GM12892 (cell line): Measurements from ENCODE around the gene SLC4A2.

ENCODE experiments used
- DNase-seq: peaks from one replicate; pipeline ENCODE4 v3.0.0; 2011; ENCODE audit not compliant: insufficient read length
- FAIRE-seq: peaks from 2 replicates; lab custom pipeline; 2011; peaks lifted over from hg19 to GRCh38; lab: Jason Lieb, UNC
- POLR2A ChIP-seq: IDR thresholded peaks from 2 replicates; pipeline ENCODE4 v1.6.1; 2011; ENCODE audit warnings: low read depth, low read length, control low read depth
- POLR2AphosphoS5 ChIP-seq: IDR thresholded peaks from 2 replicates; pipeline ENCODE4 v1.6.1; 2011; ENCODE audit warnings: low read depth, low read length, control low read depth
- TAF1 ChIP-seq: IDR thresholded peaks from 2 replicates; pipeline ENCODE4 v1.6.1; 2011; ENCODE audit warnings: low read depth, mild to moderate bottlenecking, control low read depth, low read length, borderline replicate concordance

SLC4A2 gene

DNA sequence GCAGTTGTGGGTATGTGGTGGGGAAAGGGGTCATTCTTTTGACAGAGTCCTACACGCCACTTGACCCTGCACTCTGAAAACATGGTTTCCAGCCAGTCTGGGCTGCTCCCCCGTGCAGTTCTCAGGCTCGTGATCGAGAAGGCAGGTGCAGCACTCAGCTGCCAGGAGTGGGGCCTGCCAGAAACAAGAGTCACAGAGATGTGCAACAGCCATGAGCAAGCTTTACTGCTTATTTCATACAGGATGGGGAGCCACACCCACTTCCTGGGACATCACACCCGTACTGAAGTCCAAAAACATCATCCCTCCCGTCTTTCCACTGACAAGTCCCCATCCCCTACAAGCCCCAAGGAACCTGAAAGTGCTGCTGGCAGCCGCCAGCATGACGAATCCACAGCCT is 44.4 kb upstream of the SLC4A2 start:
- no peak for TF ChIP-seq TAF1
- TF ChIP-seq POLR2A = no peak
- TF ChIP-seq POLR2AphosphoS5 = no peak
- no peak for FAIRE-seq
- no peak for DNase-seq

DNA sequence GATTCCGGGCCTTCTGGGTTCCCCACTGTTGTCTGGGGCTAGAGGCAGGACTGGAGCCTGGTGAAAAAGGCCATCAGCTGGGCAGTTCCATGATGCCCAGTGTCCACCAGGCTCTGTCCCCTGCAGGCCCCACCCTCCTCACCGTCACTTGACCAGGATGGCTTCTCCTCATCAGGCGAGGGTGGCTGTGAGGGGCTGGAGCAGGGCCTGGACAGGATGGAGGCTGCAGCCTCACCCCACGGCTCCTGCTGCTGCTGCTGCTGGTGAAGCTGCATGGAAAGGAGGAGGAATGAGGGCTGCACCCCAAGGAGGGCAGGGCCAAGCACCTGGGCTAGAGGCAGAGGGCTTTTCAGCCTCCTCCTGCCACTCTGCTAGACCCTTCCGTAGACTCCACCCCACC is 43.4 kb upstream of the SLC4A2 start:
- DNase-seq (no peak), FAIRE-seq (no peak)
- TF ChIP-seq TAF1 (no peak), POLR2AphosphoS5 (no peak), POLR2A (no peak)

DNA sequence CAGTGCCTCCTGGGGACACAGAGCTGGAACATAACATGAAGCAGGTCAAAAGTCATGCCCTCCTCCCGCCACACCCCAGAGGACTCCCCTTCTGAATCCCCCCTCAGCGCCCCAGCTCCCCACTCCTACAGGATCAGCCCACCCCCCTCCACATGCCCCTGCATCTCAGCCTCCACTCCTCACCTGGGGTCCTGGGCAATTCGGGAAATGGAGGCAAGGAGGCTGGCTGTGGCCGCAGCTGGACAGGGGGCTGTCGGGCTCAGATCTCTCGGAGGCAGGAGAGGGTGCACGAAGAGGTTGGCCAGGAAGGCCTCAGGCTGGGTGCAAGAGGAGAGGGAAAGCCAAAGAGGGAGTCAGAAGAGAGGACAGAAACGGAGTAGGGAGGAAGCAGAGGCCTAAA is 42.9 kb upstream of the SLC4A2 start:
- FAIRE-seq (no peak), DNase-seq (no peak)
- TF ChIP-seq POLR2AphosphoS5 (no peak), TAF1 (no peak), POLR2A (no peak)

DNA sequence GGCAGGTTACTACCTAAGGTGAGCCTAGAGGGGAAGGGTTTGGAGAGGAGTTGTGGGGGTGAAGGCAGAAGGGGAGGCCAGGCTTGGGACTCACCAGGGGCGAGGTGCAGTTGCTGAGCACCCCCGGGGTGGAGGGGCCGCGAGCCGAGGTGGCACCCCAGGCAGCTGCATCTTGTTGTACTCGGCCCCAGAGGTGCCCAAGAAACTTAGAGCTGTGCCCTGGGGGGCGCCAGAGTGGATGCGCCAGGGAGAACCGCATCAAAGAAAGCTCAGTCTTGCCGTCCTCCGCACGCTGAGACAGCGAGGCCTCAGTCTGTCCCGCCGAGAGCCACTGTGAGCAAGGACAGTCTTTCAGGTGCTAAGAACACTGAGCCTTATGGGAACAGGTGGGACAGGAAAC is 42.4 kb upstream of the SLC4A2 start:
- FAIRE-seq (no peak), DNase-seq (no peak)
- no peak for TF ChIP-seq TAF1
- TF ChIP-seq POLR2AphosphoS5 = no peak
- no peak for TF ChIP-seq POLR2A

DNA sequence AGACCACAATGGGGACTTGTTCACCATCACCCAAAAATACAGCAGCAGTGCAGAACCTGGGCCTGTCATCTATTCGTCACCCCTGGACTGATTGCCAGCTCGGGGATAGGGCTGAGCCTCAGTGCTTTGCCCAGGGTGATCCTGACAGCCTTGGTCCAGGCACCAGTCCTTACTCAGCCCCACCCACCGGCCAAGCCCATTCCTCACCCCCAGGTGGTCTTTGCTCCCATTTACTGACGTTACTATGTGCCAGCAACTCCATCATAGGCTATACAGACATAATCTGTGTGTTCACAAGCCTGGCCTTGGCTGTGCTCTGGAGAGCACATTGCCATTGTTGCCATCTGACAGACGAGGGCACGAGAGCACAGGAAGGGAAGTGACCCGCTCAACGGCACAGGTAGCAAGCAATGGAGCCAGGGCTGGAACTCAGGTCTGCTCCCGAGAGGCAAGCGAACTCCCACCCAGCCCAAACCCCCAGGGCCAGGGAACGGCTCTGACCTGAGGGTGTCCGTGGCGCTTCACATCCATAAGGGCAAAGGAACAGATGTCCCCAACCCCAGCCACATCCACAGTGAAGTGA is 41.9 kb upstream of the SLC4A2 start:
- FAIRE-seq = no peak
- TF ChIP-seq POLR2A (no peak), TAF1 (no peak), POLR2AphosphoS5 (no peak)
- DNase-seq = no peak

DNA sequence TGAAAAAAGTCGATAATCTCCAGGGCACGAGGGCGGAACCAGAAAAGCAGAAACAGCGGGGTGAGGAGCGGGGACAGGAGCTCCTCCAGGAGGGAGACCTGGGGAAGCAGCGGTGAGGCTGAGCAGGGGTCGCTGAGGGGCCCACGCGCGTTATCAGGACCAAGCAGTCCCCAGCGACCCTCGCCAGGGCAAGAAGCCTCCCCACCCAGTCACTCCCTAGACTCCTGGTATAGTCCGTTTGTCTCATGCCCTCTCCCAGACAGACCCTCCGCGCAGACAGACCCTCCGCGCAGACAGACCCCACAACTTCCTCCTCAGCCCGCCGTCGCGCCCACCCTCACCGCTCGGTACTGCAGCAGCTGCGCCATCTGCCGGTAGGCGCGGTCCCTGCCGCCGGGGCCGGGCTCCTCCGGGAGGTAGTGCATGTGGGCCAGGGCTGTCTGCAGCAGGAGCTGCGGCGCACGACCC is 41.4 kb upstream of the SLC4A2 start:
- peak; percentile 76 for DNase-seq

DNA sequence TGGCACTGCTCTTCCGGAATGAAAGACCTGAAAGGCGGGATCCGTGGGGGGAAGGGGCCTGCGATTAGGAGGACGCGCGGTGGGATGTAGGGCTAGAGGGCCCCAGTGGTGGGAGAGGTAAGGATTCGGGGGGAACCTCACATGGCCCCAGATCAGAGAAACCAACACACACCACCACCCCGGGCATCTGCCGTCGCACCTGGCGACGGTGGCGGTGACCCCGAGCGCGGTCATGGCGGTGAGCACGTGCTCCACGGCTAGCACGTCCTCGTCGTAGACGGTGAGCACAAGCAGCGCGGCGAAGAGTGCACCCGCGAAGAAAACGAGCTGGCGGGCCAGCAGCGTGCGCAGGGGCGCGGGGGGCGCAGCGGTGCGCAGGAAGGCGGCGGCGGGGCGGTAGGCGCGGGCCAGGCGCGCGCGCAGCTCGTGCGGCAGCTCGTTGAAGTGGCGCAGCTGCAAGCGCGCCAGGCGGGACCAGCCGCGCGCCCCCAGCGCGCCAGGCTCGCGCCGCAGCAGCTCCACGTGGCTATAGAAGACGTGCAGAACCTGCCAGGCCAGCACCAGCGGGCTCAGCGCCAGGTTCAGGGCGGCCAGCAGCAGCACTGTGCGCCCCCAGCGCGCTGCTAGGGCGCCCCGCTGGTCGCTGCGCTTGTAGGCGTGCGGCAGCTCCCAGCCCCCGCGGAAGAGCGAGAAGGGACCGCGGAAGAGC is 40.8 kb upstream of the SLC4A2 start:
- DNase-seq (no peak), FAIRE-seq (no peak)
- TF ChIP-seq TAF1 (no peak), POLR2A (no peak), POLR2AphosphoS5 (no peak)

More for the DNA sequence above, 41.4 kb upstream of the SLC4A2 start:
- TF ChIP-seq TAF1 = no peak
- no peak for TF ChIP-seq POLR2A
- TF ChIP-seq POLR2AphosphoS5 = no peak
- FAIRE-seq = peak; percentile 78

DNA sequence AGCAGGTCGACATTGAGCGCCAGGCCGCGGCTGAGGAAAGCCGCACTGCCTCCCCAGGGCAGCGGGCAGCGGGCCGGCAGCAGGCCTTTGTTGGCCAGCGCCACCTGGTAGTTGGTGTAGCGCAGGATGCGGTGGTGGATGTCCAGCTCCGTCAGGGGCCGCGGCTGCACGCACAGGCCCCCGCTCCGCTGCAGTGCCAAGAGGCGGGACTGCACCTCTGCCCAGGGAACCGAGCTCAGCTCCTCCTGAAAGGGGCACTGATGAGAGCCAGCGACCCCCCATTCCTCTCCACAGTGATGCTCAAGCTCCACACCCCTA is 40.3 kb upstream of the SLC4A2 start:
- DNase-seq (no peak), FAIRE-seq (no peak)
- no peak for TF ChIP-seq TAF1
- TF ChIP-seq POLR2AphosphoS5 = no peak
- TF ChIP-seq POLR2A = no peak

DNA sequence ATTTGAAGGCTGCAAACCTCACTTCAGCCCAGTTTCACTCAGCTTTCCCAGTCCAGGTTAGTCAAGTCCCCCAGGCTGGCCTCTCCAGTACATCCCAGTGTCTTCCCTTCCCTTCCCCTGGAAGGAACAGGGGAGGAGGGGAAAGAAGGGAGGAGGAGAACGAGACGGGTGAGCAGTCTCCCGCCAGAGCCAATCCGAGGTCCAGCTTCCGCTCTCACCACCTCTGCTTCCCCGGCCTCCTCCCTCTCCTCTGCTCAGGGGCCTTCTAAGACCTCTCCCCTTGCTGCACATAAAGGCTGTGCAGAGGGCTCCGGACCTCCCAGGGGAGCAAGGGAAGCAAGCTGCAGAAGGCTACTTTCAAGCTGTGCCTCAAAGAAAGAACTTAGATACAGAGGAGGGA is 39.2 kb upstream of the SLC4A2 start:
- TF ChIP-seq TAF1 (no peak), POLR2AphosphoS5 (no peak), POLR2A (no peak)
- FAIRE-seq (no peak), DNase-seq (no peak)

DNA sequence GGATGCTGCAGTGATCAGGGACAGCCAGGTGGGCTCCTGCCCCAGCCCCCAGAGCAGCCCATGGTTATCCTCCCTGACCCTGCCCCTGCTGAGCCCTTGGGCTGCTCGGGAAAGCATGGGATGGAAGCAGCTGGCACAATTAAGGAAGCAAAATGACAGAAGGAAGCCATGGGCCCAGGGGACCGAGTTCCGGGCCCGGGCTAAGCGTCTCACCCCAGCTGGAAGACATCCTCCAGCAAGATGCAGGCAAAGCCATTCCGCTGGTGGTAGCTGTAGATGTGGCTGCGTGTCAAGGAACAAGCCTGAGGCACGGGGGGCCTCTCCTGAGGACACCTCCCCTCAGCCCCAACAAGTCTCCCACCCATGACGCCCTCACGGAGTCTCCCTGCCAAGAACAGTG is 36.2 kb upstream of the SLC4A2 start:
- FAIRE-seq (no peak), DNase-seq (no peak)
- TF ChIP-seq POLR2AphosphoS5 (no peak), TAF1 (no peak), POLR2A (no peak)

DNA sequence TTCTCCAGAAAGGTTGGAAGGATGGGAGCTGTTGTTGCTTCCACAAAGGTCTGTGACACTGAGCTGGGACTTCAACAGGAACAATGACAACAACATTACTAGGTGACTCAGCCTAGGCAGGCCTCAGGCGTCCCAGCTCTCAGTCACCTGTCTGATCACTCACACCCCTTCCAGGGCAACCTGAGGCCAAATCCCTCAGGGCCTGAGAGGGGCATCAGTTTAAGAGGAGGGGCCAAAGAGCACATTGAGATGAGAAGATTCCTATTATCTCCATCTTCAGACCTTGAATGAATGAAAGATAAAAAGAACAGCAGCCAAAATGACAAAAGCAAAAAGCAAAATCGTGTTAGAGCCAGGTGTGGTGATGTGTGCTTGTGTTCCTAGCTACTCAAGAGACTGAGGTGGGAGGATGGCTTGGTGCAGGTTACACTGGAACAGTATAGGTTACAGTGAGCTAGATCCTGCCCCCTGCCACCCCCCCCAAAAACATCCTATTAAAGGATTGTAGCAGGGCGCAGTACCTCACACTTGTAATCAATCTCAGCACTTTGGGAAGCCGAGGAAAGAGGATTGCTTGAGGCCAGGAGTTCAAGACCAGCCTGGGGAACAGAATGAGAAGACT is 34.8 kb upstream of the SLC4A2 start, which contains the start of gene ATG9B:
Gene ATG9B (minus strand): TSS at position 60 of the 622 bp plus-strand sequence. CDS start 71 bp downstream, outside the sequence.
- DNase-seq = no peak
- no peak for FAIRE-seq
- TF ChIP-seq POLR2AphosphoS5 (no peak), TAF1 (no peak), POLR2A (no peak)
